Prostate gland (tissue), 2 donors: ENCODE data around the gene DDX19B.

Source experiments
- CTCF ChIP-seq, 4 experiments: fragments of 200-600 bp in 2 of 4; fragments of 450-650 bp in 2 of 4; sonication (generic) in 2 of 4; IDR thresholded peaks; 1 replicate in 3 of 4; 2 replicates in 1 of 4; pipeline ENCODE4 v1.5.1; 2016 to 2019; ENCODE audit warnings: antibody characterized with exemption in 4 of 4, mild to moderate bottlenecking in 2 of 4, moderate library complexity in 2 of 4
- POLR2A ChIP-seq: fragments of 450-650 bp; IDR thresholded peaks from one replicate; pipeline ENCODE4 v1.6.1; 2016; ENCODE audit warnings: antibody characterized with exemption, mild to moderate bottlenecking

- TF ChIP-seq CTCF (IDR thresholded peaks at IDR 0.05) = no peak
- TF ChIP-seq POLR2A = no peak
These were observed 26.2 kb downstream of the DDX19B start for GRCh38 chr16:70324998-70325747.
